Neural cell (in vitro differentiated cells): Measurements from ENCODE around the gene HOXB5. TPM values are rescaled to one million over a fixed set of nuclear protein-coding genes. Genes with fewer than 3 reads are reported as not detected.

ENCODE experiments used
- H2AFZ ChIP-seq: fragments of 200-600, 300-800 bp; sonication (generic), shearing (Covaris generic); 2 replicates; pipeline ENCODE4 v1.6.0; 2014; ENCODE audit warnings: low read depth, mild to moderate bottlenecking, antibody characterized with exemption, low read length, moderate library complexity
- H3F3A ChIP-seq: fragments of 200-600 bp; shearing (Covaris generic); 2 replicates; pipeline ENCODE4 v1.6.1; 2016; ENCODE audit warnings: mild to moderate bottlenecking, moderate library complexity, mixed read lengths, antibody characterized with exemption, low read length; ENCODE audit not compliant: insufficient read depth, poor library complexity, severe bottlenecking
- H3K27ac ChIP-seq: fragments of 200-600, 300-800 bp; sonication (generic), shearing (Covaris generic); 2 replicates; pipeline ENCODE4 v1.5.1; 2014; ENCODE audit warnings: mild to moderate bottlenecking, low read length, moderate library complexity
- H3K27me3 ChIP-seq: fragments of 300-800, 200-600 bp; sonication (generic), shearing (Covaris generic); 2 replicates; pipeline ENCODE4 v1.6.0; 2014; ENCODE audit warnings: mild to moderate bottlenecking, low read depth, low read length, moderate library complexity; ENCODE audit not compliant: insufficient read depth
- H3K36me3 ChIP-seq: fragments of 300-800, 200-600 bp; sonication (generic), shearing (Covaris generic); 2 replicates; pipeline ENCODE4 v1.5.1; 2014; ENCODE audit warnings: mild to moderate bottlenecking, antibody characterized with exemption, low read length, moderate library complexity; ENCODE audit not compliant: insufficient read depth
- H3K4me2 ChIP-seq: fragments of 300-800, 200-600 bp; sonication (generic), shearing (Covaris generic); 2 replicates; pipeline ENCODE4 v1.6.0; 2014; ENCODE audit warnings: mild to moderate bottlenecking, low read length
- H3K4me3 ChIP-seq: fragments of 300-800, 200-600 bp; sonication (generic), shearing (Covaris generic); 2 replicates; pipeline ENCODE4 v1.5.1; 2014; ENCODE audit warnings: mild to moderate bottlenecking, low read length, moderate library complexity
- H3K79me2 ChIP-seq: fragments of 200-600 bp; shearing (Covaris generic); replicated peaks from 2 replicates; pipeline ENCODE4 v1.6.0; 2014; ENCODE audit warnings: mild to moderate bottlenecking, low read length, moderate library complexity; ENCODE audit not compliant: insufficient read depth
- H3K9ac ChIP-seq: fragments of 300-800, 200-600 bp; sonication (generic), shearing (Covaris generic); 2 replicates; pipeline ENCODE4 v1.6.1; 2016; ENCODE audit warnings: mild to moderate bottlenecking, low read length, mixed read lengths
- H3K9me2 ChIP-seq: fragments of 200-600 bp; shearing (Covaris generic); 2 replicates; pipeline ENCODE4 v1.6.1; 2016; ENCODE audit warnings: mild to moderate bottlenecking, low read length, mixed read lengths; ENCODE audit not compliant: insufficient read depth
- H3K9me3 ChIP-seq: fragments of 200-600, 300-800 bp; sonication (generic), shearing (Covaris generic); 2 replicates; pipeline ENCODE4 v1.6.1; 2016; ENCODE audit warnings: mild to moderate bottlenecking, mixed run types, low read length, moderate library complexity, mixed read lengths
- H4K20me1 ChIP-seq: fragments of 200-600 bp; shearing (Covaris generic); 2 replicates; pipeline ENCODE4 v1.6.1; 2016; ENCODE audit warnings: mild to moderate bottlenecking, mixed run types; ENCODE audit not compliant: insufficient read depth
- CTCF ChIP-seq: fragments of 450-650 bp; IDR thresholded peaks from 2 replicates; pipeline ENCODE4 v1.5.1; 2014; ENCODE audit warnings: antibody characterized with exemption, mild to moderate bottlenecking, moderate library complexity; ENCODE audit not compliant: poor library complexity, severe bottlenecking
- EP300 ChIP-seq: fragments of 450-650 bp; conservative IDR thresholded peaks from 2 replicates; pipeline ENCODE4 v1.6.1; 2014; ENCODE audit warnings: antibody characterized with exemption, mild to moderate bottlenecking, moderate library complexity; ENCODE audit not compliant: poor library complexity, severe bottlenecking
- EZH2 ChIP-seq: fragments of 200-600, 300-800 bp; shearing (Covaris generic), sonication (generic); IDR thresholded peaks from 2 replicates; pipeline ENCODE4 v1.6.1; 2014; ENCODE audit warnings: antibody characterized with exemption, low read length, borderline replicate concordance, mild to moderate bottlenecking; ENCODE audit not compliant: insufficient read depth, poor library complexity, severe bottlenecking
- MXI1 ChIP-seq: fragments of 450-650 bp; conservative IDR thresholded peaks from 2 replicates; pipeline ENCODE4 v1.6.1; 2014; ENCODE audit warnings: antibody characterized with exemption, mild to moderate bottlenecking; ENCODE audit not compliant: poor library complexity, severe bottlenecking
- POLR2AphosphoS5 ChIP-seq: IDR thresholded peaks from 2 replicates; pipeline ENCODE4 v1.6.1; 2012
- RAD21 ChIP-seq: fragments of 450-650 bp; conservative IDR thresholded peaks from 2 replicates; pipeline ENCODE4 v1.6.1; 2014; ENCODE audit warnings: antibody characterized with exemption, mild to moderate bottlenecking, moderate library complexity
- REST ChIP-seq: IDR thresholded peaks from 2 replicates; pipeline ENCODE4 v1.6.1; 2012; ENCODE audit warnings: borderline replicate concordance
- SMC3 ChIP-seq: fragments of 450-650 bp; conservative IDR thresholded peaks from 2 replicates; pipeline ENCODE4 v1.6.1; 2014; ENCODE audit warnings: antibody characterized with exemption, mild to moderate bottlenecking, moderate library complexity; ENCODE audit not compliant: poor library complexity
- TAF1 ChIP-seq: IDR thresholded peaks from 2 replicates; pipeline ENCODE4 v1.6.1; 2012; ENCODE audit warnings: low read depth
- polyA plus RNA-seq: library from polyadenylated mRNA; depleted of rRNA; stranded (reverse); fragments of >200 nt; gene quantifications from 2 replicates; pipeline ENCODE4 v1.2.3, GENCODE V29; 2014

Gene HOXB5
- polyA plus RNA-seq, 1 donor from 2014 or later = not detected

- no peaks in the 10 kb centered on the region for H3K79me2 ChIP-seq
- H3K27me3 ChIP-seq = peaks cover 100% of the 10 kb centered on the region
- no peak overlapping the region for H3K27ac ChIP-seq
- no peaks in the 10 kb centered on the region for H3K9me2 ChIP-seq
- H3K4me2 ChIP-seq = no peak overlapping the region
- H3K36me3 ChIP-seq = no peaks in the 10 kb centered on the region
- peaks cover 3% of the 10 kb centered on the region for H3K9me3 ChIP-seq
- H3F3A ChIP-seq = no peaks in the 10 kb centered on the region
- no peak overlapping the region for H2AFZ ChIP-seq
- no peak overlapping the region for H3K9ac ChIP-seq
- no peak overlapping the region for H3K4me3 ChIP-seq
- TF ChIP-seq CTCF (no peak), POLR2AphosphoS5 (no peak), SMC3 (no peak), EZH2 (no peak), MXI1 (no peak), TAF1 (no peak), RAD21 (no peak), EP300 (no peak), REST (no peak)
- no peaks in the 10 kb centered on the region for H4K20me1 ChIP-seq
Measured at GRCh38 chr17:48595278-48595999, 1.9 kb upstream of the HOXB5 start.

- no peak overlapping the region for H3K27ac ChIP-seq
- TF ChIP-seq MXI1 (no peak), RAD21 (no peak), EP300 (no peak)
- no peak overlapping the region for H2AFZ ChIP-seq
- no peaks in the 10 kb centered on the region for H3K9me2 ChIP-seq
- H3K27me3 ChIP-seq = peaks cover 100% of the 10 kb centered on the region
- H3K9ac ChIP-seq = no peak overlapping the region
- peaks cover 3% of the 10 kb centered on the region for H3K9me3 ChIP-seq
- no peaks in the 10 kb centered on the region for H3K36me3 ChIP-seq
- no peaks in the 10 kb centered on the region for H3F3A ChIP-seq
- H4K20me1 ChIP-seq = no peaks in the 10 kb centered on the region
- H3K4me2 ChIP-seq = no peak overlapping the region
- no peaks in the 10 kb centered on the region for H3K79me2 ChIP-seq
- no peak overlapping the region for H3K4me3 ChIP-seq
Measured at GRCh38 chr17:48594538-48595277, 1.1 kb upstream of the HOXB5 start.
